Choroid plexus epithelial cell (primary cell): ENCODE results near the gene HID1.

Experiments used
- DNase-seq: peaks from one replicate; pipeline ENCODE4 v3.0.0-alpha.2; 2010; ENCODE audit warnings: low read depth
- H3K4me3 ChIP-seq: 2 replicates; pipeline ENCODE4 v1.5.1; 2011; ENCODE audit warnings: low read depth, mild to moderate bottlenecking, control low read depth, low read length, moderate library complexity
- CTCF ChIP-seq: conservative IDR thresholded peaks from 2 replicates; pipeline ENCODE4 v1.5.1; 2011; ENCODE audit warnings: low read depth, mild to moderate bottlenecking, control low read depth, inconsistent platforms, low read length, moderate library complexity

The HID1 gene

GRCh38 chr17:74928786-74929185 is 43.8 kb downstream of the HID1 start:
- H3K4me3 ChIP-seq: no peak overlapping the region
- no peak for DNase-seq
- TF ChIP-seq CTCF: no peak

GRCh38 chr17:74925242-74925641 is 47.3 kb downstream of the HID1 start:
- DNase-seq: no peak
- no peak for TF ChIP-seq CTCF
- H3K4me3 ChIP-seq: no peak overlapping the region

GRCh38 chr17:74924250-74924948 is 48.2 kb downstream of the HID1 start, which contains the start of gene OTOP2:
OTOP2 (plus strand) TSS chr17:74924273; CDS start chr17:74924633, 360 bp downstream.
- H3K4me3 ChIP-seq: no peak within 1 kb of the TSS
- TF ChIP-seq CTCF: no peak
- no peak for DNase-seq

- peak; percentile 39 for DNase-seq
- TF ChIP-seq CTCF: peak; percentile 64
- H3K4me3 ChIP-seq: no peak overlapping the region
Observed at GRCh38 chr17:74923538-74924249, 48.9 kb downstream of the HID1 start.

GRCh38 chr17:74922694-74923537 is 49.6 kb downstream of the HID1 start, which contains the start of gene USH1G:
USH1G (minus strand) TSS chr17:74923255; CDS start chr17:74923073, 182 bp downstream.
- H3K4me3 ChIP-seq: no peak within 1 kb of the TSS
- DNase-seq: no peak
- TF ChIP-seq CTCF: no peak

GRCh38 chr17:74922172-74922571 is 50.4 kb downstream of the HID1 start:
- no peak overlapping the region for H3K4me3 ChIP-seq
- TF ChIP-seq CTCF: no peak
- no peak for DNase-seq
